Measurements from ENCODE around the gene DKK3.

Gene DKK3

DNA sequence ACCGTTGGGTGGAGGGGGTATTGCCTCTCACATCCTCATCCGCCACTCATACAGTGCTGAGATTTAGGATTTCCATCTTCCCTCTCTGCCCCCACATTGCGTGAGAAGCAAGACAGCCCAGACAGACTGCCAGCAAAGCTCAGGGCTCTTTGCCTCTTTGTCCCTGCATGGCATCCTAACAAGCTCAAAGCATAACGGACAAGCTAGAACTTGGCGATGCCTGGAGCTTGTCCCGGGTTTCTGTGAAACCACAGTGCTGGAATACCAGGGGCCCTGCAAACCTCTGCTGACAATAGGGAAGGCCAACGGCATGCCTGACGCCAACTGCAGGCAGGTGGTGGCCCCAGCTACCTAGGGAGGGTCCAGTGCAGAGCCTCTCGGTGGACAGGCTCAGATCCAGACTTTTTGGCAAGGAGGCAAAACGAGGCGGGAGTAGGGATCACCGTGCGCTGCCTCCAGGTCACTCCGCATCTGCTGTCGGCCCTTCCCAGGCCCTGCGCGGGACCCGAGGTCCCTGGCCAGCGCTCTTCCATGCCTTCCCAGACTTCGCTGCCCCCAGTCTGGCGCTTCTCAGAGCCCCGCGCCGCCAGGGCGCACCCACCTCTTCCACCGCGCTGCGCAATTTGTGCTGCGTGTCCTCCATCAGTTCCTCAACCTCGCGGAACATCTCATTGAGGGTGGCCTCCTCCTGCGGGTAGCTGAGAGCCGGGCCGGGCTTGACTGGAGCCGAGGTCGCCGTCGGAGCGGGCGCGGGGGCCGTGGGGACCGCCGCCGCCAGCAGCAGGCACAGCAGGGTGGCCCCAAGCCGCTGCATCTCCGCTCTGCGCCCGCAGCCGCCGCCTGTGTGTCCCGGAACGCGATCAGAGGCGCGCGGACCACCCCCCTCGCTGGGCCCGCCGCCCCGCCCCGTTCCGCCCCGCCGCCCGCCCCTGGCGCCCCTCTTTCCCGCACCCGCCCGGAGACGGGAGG, at the start of gene DKK3:
DKK3 (minus strand) TSS at position 858 of the 969 bp plus-strand sequence; CDS start at position 814, 44 bp downstream.
- in situ Hi-C loops (cut with MboI; ENCODE audit: low sequenced_read_pairs), result no loop called here

- in situ Hi-C loops (cut with MboI; ENCODE audit: low sequenced_read_pairs), result no loop called here
Observed at GRCh38 chr11:12057299-12057980, 49.0 kb upstream of the DKK3 start.

DNA sequence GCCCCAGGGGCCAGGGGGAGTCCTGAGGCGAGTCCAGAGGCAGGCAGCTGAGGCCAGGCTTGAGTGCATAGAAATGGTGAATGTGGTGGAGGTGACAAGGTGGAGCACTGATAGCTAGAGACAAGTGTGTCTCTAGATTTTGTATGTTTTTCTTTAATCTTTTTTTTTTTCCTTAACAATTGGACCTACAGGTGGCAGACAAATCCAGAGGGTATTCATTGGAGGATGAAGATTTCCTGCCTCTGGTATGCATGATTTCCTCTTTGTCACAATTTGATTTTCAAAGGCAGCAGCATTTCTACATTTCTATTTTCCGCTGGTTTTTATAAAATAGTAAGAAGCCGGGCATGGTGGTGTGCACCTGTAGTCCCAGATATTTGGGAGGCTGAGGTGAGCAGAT, 47.7 kb upstream of the DKK3 start:
- in situ Hi-C loops (cut with MboI; ENCODE audit: low sequenced_read_pairs), result no loop called here

DNA sequence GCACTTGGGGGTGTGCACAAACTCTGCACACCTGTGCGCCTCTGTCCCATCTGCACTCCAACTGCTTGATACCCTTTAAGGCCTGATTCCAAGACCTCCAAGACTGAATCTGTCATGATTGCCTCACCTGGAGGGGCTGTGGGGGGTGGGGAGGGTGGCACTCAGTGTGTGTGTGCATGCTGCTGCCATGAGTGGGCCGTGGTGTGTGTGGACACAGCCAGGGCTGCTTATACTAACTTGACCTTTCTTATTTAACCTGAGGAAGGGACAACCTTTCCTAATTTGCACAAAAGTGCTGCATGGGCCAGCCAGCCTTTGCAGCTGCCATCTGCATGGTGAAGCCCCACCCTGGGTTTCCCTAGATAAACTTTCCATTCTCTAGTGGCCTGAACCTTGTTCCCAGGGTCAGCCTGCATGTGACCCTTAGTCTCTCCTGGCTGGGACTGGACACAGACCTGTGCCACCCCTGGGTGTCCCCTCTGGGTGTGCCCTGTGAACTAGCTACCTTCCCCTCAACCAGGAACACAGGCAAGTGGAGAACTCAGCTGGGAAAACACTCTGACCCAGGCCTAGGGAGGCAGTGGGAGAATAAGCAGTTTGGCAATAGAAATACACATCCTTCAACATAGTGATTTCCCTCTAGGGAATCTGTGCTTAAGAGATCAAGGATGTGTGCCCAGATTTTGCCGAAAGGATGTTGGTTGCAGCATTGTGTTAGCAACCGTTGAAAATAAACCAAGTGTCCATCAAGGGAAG, 45.4 kb upstream of the DKK3 start:
- in situ Hi-C loops (cut with MboI; ENCODE audit: low sequenced_read_pairs), result no loop called here

DNA sequence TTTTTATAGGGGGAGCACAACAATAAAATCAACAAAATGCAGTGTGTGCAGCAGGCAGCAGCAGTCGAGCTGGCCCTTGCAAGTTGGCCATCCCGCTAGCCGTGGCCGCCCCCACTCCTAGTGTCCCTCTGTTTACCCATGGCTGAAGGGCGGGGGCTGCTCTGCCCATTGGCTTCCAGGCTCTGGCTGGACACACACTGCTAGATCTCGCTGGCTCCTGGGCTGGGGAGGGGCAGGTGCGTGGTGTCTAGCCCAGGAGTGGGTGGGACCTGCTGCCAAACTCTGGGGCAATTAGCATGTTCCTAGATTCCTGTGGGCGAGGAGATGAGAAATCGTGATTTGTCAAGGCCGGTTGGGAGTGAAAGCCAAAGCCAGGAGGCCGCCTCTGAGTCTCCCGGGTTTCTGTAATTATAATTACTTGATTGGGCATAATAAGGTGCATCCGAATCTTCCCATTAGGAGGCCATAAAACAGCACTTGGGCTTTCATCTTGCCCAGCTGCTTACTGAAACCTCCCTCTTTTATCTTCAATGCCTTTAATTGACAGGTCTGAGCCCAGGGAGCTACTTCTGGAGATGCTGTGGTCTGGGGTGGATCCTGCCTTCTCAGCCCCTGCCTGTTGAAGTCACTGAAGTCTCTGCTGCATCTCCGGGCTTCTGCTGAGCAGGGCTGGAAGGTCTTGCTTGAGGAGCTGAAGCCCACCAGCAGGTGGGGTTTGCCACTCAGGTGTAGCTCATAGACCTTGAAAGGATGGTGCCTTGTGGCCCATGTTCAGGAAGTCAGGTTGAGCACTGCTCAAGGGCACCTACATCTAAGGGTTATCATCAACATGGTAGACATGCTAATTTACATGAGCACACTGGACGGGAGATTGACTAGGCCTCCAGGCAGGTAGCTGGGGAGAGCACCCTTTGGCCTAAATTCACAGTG, 44.5 kb upstream of the DKK3 start:
- in situ Hi-C loops (cut with MboI; ENCODE audit: low sequenced_read_pairs), result no loop called here

- in situ Hi-C loops (cut with MboI; ENCODE audit: low sequenced_read_pairs), result no loop called here
Observed at GRCh38 chr11:12051287-12051662, 42.8 kb upstream of the DKK3 start.

GRCh38 chr11:12050470-12051286, 42.3 kb upstream of the DKK3 start:
- in situ Hi-C loops (cut with MboI; ENCODE audit: low sequenced_read_pairs), result no loop called here

DNA sequence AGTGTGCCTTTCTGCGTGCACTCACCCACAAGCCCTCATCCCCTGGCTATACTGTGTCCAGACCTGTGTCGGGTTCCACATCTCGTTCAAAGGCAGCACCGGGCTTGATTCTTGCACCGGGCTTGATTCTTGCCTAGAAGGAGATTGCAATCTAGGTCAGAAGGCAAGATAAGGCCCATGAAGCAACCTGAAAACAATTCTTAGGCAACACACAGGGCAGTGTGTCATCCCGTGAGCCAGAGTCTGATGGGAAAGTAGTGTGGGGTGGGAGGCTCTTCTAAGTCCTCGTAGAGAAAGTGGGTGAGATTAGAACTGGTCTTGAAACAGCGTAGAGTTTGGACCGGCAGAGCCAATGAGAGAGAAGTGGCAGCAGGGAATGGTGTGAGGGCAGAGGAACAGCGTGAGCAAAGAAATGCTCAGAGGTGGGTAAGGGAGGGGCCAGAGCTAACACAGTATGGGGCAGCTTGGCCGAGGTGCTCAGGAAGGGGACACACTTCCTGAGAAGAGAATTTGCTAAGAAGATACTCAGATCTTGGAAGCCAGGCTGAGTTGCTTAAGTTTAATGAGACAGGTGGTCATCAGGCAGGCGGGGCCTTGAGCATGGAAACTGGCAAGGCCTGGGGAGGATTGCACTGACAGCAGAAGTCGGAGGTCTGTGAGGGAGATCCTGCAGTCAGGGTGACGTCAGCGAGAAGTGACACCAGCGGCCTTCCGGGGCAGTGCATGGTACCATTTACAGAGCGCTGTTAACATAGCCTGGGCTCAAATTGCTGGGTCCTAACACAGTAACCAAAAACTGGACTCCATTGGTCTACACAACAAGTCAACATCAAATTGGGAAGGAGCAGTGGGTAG, 40.7 kb upstream of the DKK3 start:
- in situ Hi-C loops (cut with MboI; ENCODE audit: low sequenced_read_pairs), result loop anchor here (25.0 kb wide), 1 partner anchor 112 kb away; no protein-coding TSS in a partner anchor

GRCh38 chr11:12046636-12047236, 38.3 kb upstream of the DKK3 start:
- in situ Hi-C loops (cut with MboI; ENCODE audit: low sequenced_read_pairs), result loop anchor here (25.0 kb wide), 1 partner anchor 109 kb away; no protein-coding TSS in a partner anchor

GRCh38 chr11:12045914-12046635, 37.6 kb upstream of the DKK3 start:
- in situ Hi-C loops (cut with MboI; ENCODE audit: low sequenced_read_pairs), result loop anchor here (25.0 kb wide), 1 partner anchor 109 kb away; no protein-coding TSS in a partner anchor

DNA sequence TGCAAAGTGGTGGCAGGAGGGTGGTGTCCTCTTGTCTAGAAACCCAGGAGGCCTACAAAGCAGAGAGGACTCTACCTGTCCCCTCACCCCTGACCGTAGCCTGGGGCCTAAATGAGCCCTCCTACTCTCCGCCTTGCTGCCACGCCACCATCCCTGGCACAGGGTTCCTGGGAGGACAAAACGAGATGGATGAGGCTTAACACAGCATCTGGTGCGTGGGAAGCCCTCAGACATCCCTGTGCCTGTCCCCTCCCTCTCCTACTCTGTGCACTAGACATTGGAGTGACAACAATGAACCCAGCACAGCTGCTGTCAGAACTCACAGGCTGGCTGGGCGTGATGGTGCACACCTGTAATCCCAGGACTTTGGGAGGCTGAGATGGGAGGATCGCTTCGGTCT, 36.4 kb upstream of the DKK3 start:
- in situ Hi-C loops (cut with MboI; ENCODE audit: low sequenced_read_pairs), result loop anchor here (25.0 kb wide), 1 partner anchor 107 kb away; no protein-coding TSS in a partner anchor

DNA sequence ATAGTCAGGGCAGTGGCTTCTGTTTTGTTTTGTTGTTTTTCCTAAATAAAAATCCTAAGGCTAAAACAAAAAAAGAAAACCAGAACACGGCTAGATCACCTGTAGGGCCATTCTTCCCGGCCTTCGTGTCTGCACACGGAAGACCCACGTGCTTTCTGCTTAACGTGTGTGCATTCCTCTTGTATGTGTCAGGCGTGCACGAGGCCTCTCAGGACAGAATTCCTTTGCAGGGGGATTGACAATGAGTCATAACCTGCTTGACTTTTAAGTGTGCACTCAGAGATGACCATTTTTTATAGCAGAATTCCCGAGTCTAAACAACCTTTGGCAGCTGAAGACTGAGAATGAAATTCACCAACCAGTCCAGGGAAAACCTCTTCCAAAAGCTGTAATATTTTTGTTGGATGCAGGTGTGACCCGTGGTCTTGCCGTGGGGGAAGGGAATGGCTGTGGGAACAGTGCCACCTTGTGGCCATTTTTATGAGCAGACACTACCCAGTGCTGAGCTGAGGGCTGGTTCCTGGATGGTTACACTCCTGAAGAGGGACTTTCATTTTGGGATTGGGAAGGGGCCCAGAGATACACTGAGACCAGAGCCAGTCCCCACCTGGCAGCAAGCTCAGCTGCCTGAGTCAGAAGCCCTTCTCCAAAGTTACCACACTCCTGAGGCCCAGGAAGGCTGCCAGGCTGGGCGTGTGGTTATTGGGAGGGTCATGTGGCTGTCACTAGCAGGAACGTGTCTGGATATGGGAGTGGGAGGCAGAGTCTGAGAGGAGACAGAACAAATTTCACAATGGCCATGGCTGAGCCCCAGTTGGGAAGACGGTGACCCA, 35.7 kb upstream of the DKK3 start:
- in situ Hi-C loops (cut with MboI; ENCODE audit: low sequenced_read_pairs), result loop anchor here (25.0 kb wide), 1 partner anchor 107 kb away; no protein-coding TSS in a partner anchor

- in situ Hi-C loops (cut with MboI; ENCODE audit: low sequenced_read_pairs), result loop anchor here (25.0 kb wide), 1 partner anchor 106 kb away; no protein-coding TSS in a partner anchor
Observed at GRCh38 chr11:12043221-12043620, 34.8 kb upstream of the DKK3 start.

GRCh38 chr11:12042215-12042676, 33.8 kb upstream of the DKK3 start:
- in situ Hi-C loops (cut with MboI; ENCODE audit: low sequenced_read_pairs), result loop anchor here (25.0 kb wide), 1 partner anchor 105 kb away; no protein-coding TSS in a partner anchor

DNA sequence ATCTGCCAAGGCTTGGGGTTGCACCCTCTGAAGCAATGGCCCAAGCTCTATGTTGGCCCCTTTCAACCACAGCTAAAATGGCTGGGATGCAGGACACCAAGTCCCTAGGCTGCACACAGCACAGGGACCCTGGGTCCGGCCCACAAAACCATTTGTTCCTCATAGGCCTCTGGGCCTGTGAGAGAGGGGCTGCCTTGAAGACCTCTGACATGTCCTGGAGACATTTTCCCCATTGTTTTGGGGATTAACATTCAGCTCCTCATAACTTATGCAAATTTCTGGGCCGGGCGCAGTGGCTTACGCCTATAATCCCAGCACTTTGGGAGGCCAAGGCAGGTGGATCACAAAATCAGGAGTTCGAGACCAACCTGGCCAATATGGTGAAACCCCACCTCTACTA, 32.3 kb upstream of the DKK3 start:
- in situ Hi-C loops (cut with MboI; ENCODE audit: low sequenced_read_pairs), result loop anchor here (25.0 kb wide), 1 partner anchor 103 kb away; no protein-coding TSS in a partner anchor

DNA sequence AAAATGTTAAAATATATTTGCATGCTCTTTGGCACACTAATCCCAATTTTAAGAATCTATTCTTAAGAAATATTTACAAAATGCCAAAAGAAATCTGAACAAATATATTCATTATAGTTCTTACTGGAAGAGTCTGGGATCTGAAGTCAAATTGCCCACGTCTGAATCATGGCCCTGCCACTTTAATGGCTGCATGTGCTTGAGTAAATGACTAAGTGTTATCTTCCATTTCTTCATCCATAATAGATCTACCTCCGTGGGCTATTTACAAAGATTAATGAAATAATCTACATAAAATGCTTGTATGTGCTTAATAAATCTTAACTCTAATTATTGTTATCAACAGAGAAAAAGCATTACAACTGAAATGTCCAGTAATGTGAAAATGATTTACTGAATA, 24.5 kb upstream of the DKK3 start:
- in situ Hi-C loops (cut with MboI; ENCODE audit: low sequenced_read_pairs), result loop anchor here (25.0 kb wide), 1 partner anchor 96 kb away; no protein-coding TSS in a partner anchor
